Liver (tissue), 9 donors: ENCODE measurements around the gene CCDC192. TPM values are rescaled to one million over a fixed set of nuclear protein-coding genes. Genes with fewer than 3 reads are reported as not detected.

Experiments used
- DNase-seq: peaks from one replicate; pipeline ENCODE4 v3.0.0-alpha.2; 2017; ENCODE audit warnings: low spot score
- H3K27ac ChIP-seq, 2 donors: one replicate each; pipeline ENCODE4 v1.7.0; 2013; ENCODE audit warnings: inconsistent platforms in 2 of 2, low read length in 2 of 2, control low read depth in 1 of 2, low read depth in 1 of 2, mild to moderate bottlenecking in 1 of 2
- H3K27me3 ChIP-seq, 4 donors: one replicate each; pipeline versions ENCODE4 v1.6.1 to v1.7.0; 2013; ENCODE audit warnings: low read length in 3 of 4, inconsistent platforms in 1 of 4, mild to moderate bottlenecking in 1 of 4, moderate library complexity in 1 of 4; ENCODE audit not compliant: control insufficient read depth in 4 of 4, insufficient read depth in 4 of 4
- H3K36me3 ChIP-seq, 4 donors: one replicate each; pipeline versions ENCODE4 v1.6.1 to v1.7.0; 2013; ENCODE audit warnings: low read length in 3 of 4, mild to moderate bottlenecking in 3 of 4, low read depth in 1 of 4, moderate library complexity in 1 of 4; ENCODE audit not compliant: control insufficient read depth in 4 of 4, insufficient read depth in 3 of 4
- H3K4me1 ChIP-seq, 4 donors: one replicate each; pipeline versions ENCODE4 v1.6.1 to v1.7.0; 2013; ENCODE audit warnings: low read length in 3 of 4, mild to moderate bottlenecking in 3 of 4, moderate library complexity in 1 of 4; ENCODE audit not compliant: control insufficient read depth in 4 of 4, insufficient read depth in 4 of 4
- H3K4me3 ChIP-seq, 3 donors: one replicate each; pipeline versions ENCODE4 v1.6.1 to v1.7.0; 2013; ENCODE audit warnings: low read length in 3 of 3, control low read depth in 1 of 3, low read depth in 1 of 3, mild to moderate bottlenecking in 1 of 3
- H3K9ac ChIP-seq, 2 donors: one replicate each; pipeline ENCODE4 v1.7.0; 2013; ENCODE audit warnings: low read length in 2 of 2, mild to moderate bottlenecking in 2 of 2, moderate library complexity in 2 of 2, control low read depth in 1 of 2, low read depth in 1 of 2
- H3K9me3 ChIP-seq, 4 donors: one replicate each; pipeline versions ENCODE4 v1.6.1 to v1.7.0; 2013; ENCODE audit warnings: low read length in 3 of 4; ENCODE audit not compliant: control insufficient read depth in 4 of 4
- EGR1 ChIP-seq, 2 donors: IDR thresholded peaks; 2 replicates each; pipeline ENCODE4 v1.6.1; 2016 to 2018; ENCODE audit warnings: antibody characterized with exemption in 2 of 2, low read depth in 2 of 2
- FOXA1 ChIP-seq: IDR thresholded peaks from 2 replicates; pipeline ENCODE4 v1.6.1; 2016; ENCODE audit warnings: antibody characterized with exemption
- FOXA2 ChIP-seq: IDR thresholded peaks from 2 replicates; pipeline ENCODE4 v1.6.1; 2016; ENCODE audit warnings: antibody characterized with exemption
- HNF4A ChIP-seq, 2 donors: conservative IDR thresholded peaks; 2 replicates each; pipeline ENCODE4 v1.6.1; 2016; ENCODE audit warnings: antibody characterized with exemption in 2 of 2, mild to moderate bottlenecking in 2 of 2
- HNF4G ChIP-seq: IDR thresholded peaks from 2 replicates; pipeline ENCODE4 v1.6.1; 2016; ENCODE audit warnings: antibody characterized with exemption
- JUND ChIP-seq, 2 donors: IDR thresholded peaks; 2 replicates each; pipeline ENCODE4 v1.6.1; 2016; ENCODE audit warnings: antibody characterized with exemption in 2 of 2
- NR2F2 ChIP-seq: IDR thresholded peaks from 2 replicates; pipeline ENCODE4 v1.6.1; 2016; ENCODE audit warnings: antibody characterized with exemption
- RAD21 ChIP-seq, 2 donors: IDR thresholded peaks; 2 replicates each; pipeline ENCODE4 v1.6.1; 2016; ENCODE audit warnings: antibody characterized with exemption in 2 of 2, mild to moderate bottlenecking in 2 of 2
- SP1 ChIP-seq: IDR thresholded peaks from 2 replicates; pipeline ENCODE4 v1.6.1; 2018; ENCODE audit warnings: antibody characterized with exemption, mild to moderate bottlenecking
- YY1 ChIP-seq: IDR thresholded peaks from 2 replicates; pipeline ENCODE4 v1.6.1; 2016; ENCODE audit warnings: antibody characterized with exemption, mild to moderate bottlenecking
- WGBS: extraction: QIAGEN DNeasy Blood & Tissue Kit; methylation state at CpG from one replicate; pipeline ENCODE4 v1.1.7; 2013; 5-methylcytosine and 5-hydroxymethylcytosine counted together
- polyA plus RNA-seq, 2 donors: library from polyadenylated mRNA; stranded (reverse) in 1 of 2; unstranded in 1 of 2; fragments of 200-250 nt in 1 of 2; fragments of >200 nt in 1 of 2; fragmentation: Nextera tagmentation in 1 of 2; extraction: Ambion mirVana in 1 of 2; gene quantifications; one replicate each; pipeline versions ENCODE4 v1.2.1 to v1.2.3, GENCODE V29; 2013 to 2015
- total RNA-seq, 2 donors: library from RNA; depleted of rRNA; stranded (reverse); fragments of >200 nt; gene quantifications; one replicate each; pipeline ENCODE4 v1.2.3, GENCODE V29; 2014
- TF ChIP-seq, protein P1 (sequence below): IDR thresholded peaks from 2 replicates; pipeline ENCODE4 v1.6.1; 2016; ENCODE audit warnings: antibody characterized with exemption
- TF ChIP-seq, protein P2 (sequence below): IDR thresholded peaks from 2 replicates; pipeline ENCODE4 v1.6.1; 2016; ENCODE audit warnings: antibody characterized with exemption
- TF ChIP-seq, protein P3 (sequence below): IDR thresholded peaks from 2 replicates; pipeline ENCODE4 v1.6.1; 2016; ENCODE audit warnings: antibody characterized with exemption, mild to moderate bottlenecking
- donor health status: healthy.
- donor health status: healthy.
- donor health status: healthy.
- donor health status: healthy.
- donor health status: healthy.

Gene CCDC192
- total and polyA plus RNA-seq, 4 donors, result not detected

DNA sequence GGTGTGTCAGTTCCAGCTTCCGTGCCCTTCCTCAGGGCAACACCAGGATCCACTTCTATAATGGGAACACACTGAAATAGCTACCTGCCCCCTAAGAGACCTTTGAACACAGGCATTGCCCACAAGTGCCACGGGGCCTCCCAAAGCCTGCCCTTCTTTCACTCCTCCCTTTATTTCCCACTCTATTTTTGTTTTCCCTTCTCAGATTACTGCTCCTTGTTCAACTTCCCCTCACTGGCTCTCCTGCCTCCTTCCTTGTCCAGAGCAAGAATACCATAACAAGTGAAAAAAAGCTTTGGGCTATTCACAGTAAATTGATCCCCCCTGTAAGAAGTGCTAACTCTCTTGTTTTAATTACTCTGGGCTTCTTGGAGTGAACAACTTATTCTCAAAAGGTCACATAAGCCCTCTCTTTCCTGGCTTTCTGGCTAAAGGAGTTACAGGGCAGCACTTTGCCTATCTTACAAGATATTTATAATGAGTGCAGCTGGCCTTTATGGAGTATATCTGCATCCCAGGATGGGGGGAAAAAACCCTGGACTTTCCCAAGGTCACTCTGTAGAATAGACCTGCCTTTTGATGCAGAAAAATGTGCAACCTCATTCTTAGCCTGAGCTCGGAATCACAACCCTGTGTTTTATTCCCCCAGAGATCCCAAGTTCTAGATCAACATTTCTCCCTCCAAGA lies 43.0 kb upstream of the CCDC192 start:
- Histone ChIP-seq H3K4me1 (no peaks in the 10 kb centered on the region), H3K4me3 (no peak overlapping the region), H3K36me3 (no peaks in the 10 kb centered on the region), H3K27me3 (peaks cover 0 to 3% (median 0%) of the 10 kb centered on the region in 4 donors), H3K9ac (no peak overlapping the region), H3K27ac (no peak overlapping the region), H3K9me3 (no peaks in the 10 kb centered on the region)
- WGBS, result 64% methylated on average over 3 of the region's 3 CpGs
- DNase-seq, result no peak
- no peak for TF ChIP-seq FOXA2
- TF ChIP-seq HNF4A (conservative IDR thresholded peaks at IDR 0.05), result no peak
- no peak for TF ChIP-seq NR2F2

DNA sequence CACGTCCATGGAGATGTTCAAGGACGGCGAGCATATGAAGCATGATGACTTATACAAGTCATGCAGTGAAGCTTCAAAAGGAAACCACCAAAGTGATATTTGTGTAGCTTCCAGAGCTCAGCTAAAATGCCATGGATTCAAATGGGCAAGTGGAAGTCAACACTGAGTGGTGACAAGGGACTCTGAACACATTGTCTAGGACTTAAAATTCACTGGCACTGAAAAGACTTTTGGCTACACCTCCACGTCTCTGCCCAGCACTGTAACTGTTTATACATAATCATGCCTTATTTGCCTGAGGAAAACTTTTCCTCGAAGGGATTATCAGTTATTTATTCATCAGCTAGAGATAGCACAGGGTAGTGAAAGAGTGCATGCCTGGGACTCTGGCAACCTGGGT lies 39.1 kb upstream of the CCDC192 start:
- Histone ChIP-seq H3K4me1 (no peaks in the 10 kb centered on the region), H3K9ac (no peak overlapping the region), H3K36me3 (no peaks in the 10 kb centered on the region), H3K27ac (no peak overlapping the region), H3K9me3 (no peaks in the 10 kb centered on the region), H3K4me3 (no peak overlapping the region), H3K27me3 (peaks cover 0 to 3% (median 0%) of the 10 kb centered on the region in 4 donors)
- no peak for TF ChIP-seq HNF4G
- TF ChIP-seq JUND (IDR thresholded peaks at IDR 0.05), result no peak
- no peak for DNase-seq
- 76% methylated on average over 5 of the region's 5 CpGs for WGBS

DNA sequence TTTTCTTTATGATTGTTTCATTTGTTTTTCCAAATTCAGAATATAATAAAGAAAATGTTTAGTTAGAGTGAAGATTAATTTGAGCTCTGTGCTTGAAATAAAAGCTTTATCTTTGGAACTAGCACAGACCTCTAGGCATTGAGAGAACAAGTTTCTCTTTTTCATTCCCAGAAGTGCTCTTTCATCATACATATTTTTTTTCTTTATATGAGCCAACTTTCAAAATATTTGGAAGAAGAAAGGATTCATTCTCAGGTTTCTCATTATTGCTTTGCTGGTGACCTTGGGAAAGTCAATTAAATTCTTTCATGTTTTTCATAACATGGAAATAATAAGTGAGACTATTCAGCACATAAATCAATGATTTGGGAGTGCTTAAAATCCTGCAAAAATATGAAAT lies 37.5 kb upstream of the CCDC192 start:
- no peak for DNase-seq
- Histone ChIP-seq H3K4me1 (no peaks in the 10 kb centered on the region), H3K9ac (no peak overlapping the region), H3K36me3 (no peaks in the 10 kb centered on the region), H3K27me3 (peaks cover 0 to 3% (median 0%) of the 10 kb centered on the region in 4 donors), H3K9me3 (no peaks in the 10 kb centered on the region), H3K27ac (no peak overlapping the region), H3K4me3 (no peak overlapping the region)
- TF ChIP-seq FOXA2, result no peak
- TF ChIP-seq, protein P1, sequence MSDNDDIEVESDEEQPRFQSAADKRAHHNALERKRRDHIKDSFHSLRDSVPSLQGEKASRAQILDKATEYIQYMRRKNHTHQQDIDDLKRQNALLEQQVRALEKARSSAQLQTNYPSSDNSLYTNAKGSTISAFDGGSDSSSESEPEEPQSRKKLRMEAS, result no peak

DNA sequence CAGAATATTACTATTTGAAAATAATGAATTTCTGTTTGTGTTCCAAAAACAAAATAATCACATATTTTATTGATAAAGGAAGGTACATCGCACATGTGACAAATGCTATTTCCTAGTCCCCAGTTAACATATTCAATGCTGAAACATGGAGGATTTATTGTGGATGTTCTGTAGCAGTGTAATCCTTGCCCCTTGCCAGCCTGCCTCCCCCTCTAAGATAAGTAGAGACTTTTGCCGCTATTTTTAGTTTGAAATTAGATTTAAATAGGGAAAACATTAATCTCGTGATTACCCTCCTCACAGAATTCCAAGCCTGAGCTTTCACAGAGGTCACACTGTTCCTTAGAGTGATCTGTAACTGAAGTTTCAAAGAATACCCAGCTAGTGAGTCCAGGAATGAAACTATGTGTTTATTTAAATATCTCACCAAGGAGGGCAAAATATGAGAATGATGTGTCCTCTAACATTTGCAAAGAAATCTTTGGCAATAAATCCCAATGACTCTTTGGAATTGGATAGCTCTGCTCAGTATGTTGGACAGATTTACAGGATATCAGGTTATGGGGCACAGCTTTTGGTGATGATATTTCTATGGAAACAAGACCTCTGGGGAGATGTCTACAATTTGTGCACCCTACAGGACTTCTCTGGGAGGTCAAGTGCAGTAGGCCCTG lies 37.0 kb upstream of the CCDC192 start:
- no peak overlapping the region for H3K27ac ChIP-seq
- no peak for DNase-seq
- WGBS, result 83% methylated on average over 3 of the region's 3 CpGs
- H3K9ac ChIP-seq, result no peak overlapping the region
- H3K36me3 ChIP-seq, result no peaks in the 10 kb centered on the region
- no peak overlapping the region for H3K4me3 ChIP-seq
- no peaks in the 10 kb centered on the region for H3K9me3 ChIP-seq
- TF ChIP-seq, protein P2, sequence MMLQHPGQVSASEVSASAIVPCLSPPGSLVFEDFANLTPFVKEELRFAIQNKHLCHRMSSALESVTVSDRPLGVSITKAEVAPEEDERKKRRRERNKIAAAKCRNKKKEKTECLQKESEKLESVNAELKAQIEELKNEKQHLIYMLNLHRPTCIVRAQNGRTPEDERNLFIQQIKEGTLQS, result no peak
- H3K4me1 ChIP-seq, result no peaks in the 10 kb centered on the region
- peaks cover 0 to 3% (median 0%) of the 10 kb centered on the region in 4 donors for H3K27me3 ChIP-seq

DNA sequence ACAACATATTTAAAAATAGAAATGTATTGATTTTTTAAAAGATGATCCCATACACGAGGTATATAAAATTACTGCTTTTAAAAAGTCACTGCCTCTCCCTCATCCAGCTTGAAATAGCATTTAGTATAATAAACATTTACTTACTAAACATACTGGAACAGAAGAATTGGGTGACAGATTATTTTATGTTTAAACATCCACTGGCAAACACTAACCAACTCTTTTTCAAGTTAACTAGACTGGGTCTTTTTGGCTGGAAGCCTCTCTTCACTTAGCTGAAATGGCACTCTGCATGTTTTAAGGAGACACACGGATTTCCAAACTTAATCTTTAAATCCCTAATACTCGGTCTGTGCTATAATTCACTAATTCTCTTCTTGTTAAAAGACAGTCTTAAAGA lies 35.3 kb upstream of the CCDC192 start:
- Histone ChIP-seq H3K27me3 (peaks cover 0 to 3% (median 0%) of the 10 kb centered on the region in 4 donors), H3K36me3 (no peaks in the 10 kb centered on the region), H3K4me1 (no peaks in the 10 kb centered on the region), H3K9me3 (no peaks in the 10 kb centered on the region), H3K9ac (no peak overlapping the region), H3K27ac (no peak overlapping the region), H3K4me3 (no peak overlapping the region)
- no peak for DNase-seq
- 39% methylated on average over 3 of the region's 3 CpGs for WGBS
- TF ChIP-seq, protein P2, result no peak
- no peak for TF ChIP-seq SP1
- TF ChIP-seq HNF4A (conservative IDR thresholded peaks at IDR 0.05), result no peak
- no peak for TF ChIP-seq EGR1 (IDR thresholded peaks at IDR 0.05; ENCODE audit: low read depth in 2 of 2)
- no peak for TF ChIP-seq YY1
- no peak for TF ChIP-seq HNF4G
- no peak for TF ChIP-seq FOXA2
- no peak for TF ChIP-seq FOXA1
- TF ChIP-seq, protein P3, sequence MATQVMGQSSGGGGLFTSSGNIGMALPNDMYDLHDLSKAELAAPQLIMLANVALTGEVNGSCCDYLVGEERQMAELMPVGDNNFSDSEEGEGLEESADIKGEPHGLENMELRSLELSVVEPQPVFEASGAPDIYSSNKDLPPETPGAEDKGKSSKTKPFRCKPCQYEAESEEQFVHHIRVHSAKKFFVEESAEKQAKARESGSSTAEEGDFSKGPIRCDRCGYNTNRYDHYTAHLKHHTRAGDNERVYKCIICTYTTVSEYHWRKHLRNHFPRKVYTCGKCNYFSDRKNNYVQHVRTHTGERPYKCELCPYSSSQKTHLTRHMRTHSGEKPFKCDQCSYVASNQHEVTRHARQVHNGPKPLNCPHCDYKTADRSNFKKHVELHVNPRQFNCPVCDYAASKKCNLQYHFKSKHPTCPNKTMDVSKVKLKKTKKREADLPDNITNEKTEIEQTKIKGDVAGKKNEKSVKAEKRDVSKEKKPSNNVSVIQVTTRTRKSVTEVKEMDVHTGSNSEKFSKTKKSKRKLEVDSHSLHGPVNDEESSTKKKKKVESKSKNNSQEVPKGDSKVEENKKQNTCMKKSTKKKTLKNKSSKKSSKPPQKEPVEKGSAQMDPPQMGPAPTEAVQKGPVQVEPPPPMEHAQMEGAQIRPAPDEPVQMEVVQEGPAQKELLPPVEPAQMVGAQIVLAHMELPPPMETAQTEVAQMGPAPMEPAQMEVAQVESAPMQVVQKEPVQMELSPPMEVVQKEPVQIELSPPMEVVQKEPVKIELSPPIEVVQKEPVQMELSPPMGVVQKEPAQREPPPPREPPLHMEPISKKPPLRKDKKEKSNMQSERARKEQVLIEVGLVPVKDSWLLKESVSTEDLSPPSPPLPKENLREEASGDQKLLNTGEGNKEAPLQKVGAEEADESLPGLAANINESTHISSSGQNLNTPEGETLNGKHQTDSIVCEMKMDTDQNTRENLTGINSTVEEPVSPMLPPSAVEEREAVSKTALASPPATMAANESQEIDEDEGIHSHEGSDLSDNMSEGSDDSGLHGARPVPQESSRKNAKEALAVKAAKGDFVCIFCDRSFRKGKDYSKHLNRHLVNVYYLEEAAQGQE, result no peak
- TF ChIP-seq, protein P1, result no peak
- TF ChIP-seq RAD21 (IDR thresholded peaks at IDR 0.05), result no peak
- no peak for TF ChIP-seq JUND (IDR thresholded peaks at IDR 0.05)
